Ishikawa (cell line): ENCODE measurements around the gene NR3C2.
A peak's percentile ranks its signal among the peaks of the same experiment; 100 is the strongest.

ENCODE experiments used
- CEBPB ChIP-seq: IDR thresholded peaks from 2 replicates; pipeline ENCODE4 v1.6.1; 2012
- CREB1 ChIP-seq: IDR thresholded peaks from 2 replicates; pipeline ENCODE4 v1.6.1; 2012; ENCODE audit warnings: low read depth
- EGR1 ChIP-seq: IDR thresholded peaks from 2 replicates; pipeline ENCODE4 v1.6.1; 2012
- EP300 ChIP-seq: IDR thresholded peaks from 2 replicates; pipeline ENCODE4 v1.6.1; 2012; ENCODE audit warnings: borderline replicate concordance
- FOXM1 ChIP-seq: IDR thresholded peaks from 2 replicates; pipeline ENCODE4 v1.6.1; 2012; ENCODE audit warnings: low read depth, borderline replicate concordance
- NFIC ChIP-seq: IDR thresholded peaks from 2 replicates; pipeline ENCODE4 v1.6.1; 2012
- RAD21 ChIP-seq: IDR thresholded peaks from 2 replicates; pipeline ENCODE4 v1.6.1; 2012; ENCODE audit warnings: low read depth
- REST ChIP-seq: IDR thresholded peaks from 2 replicates; pipeline ENCODE4 v1.6.1; 2012; ENCODE audit warnings: low read depth, mild to moderate bottlenecking
- TAF1 ChIP-seq: IDR thresholded peaks from 2 replicates; pipeline ENCODE4 v1.6.1; 2012; ENCODE audit warnings: low read depth, mild to moderate bottlenecking
- TCF12 ChIP-seq: IDR thresholded peaks from 2 replicates; pipeline ENCODE4 v1.6.1; 2012; ENCODE audit warnings: low read depth
- TEAD4 ChIP-seq: IDR thresholded peaks from 2 replicates; pipeline ENCODE4 v1.6.1; 2012
- USF1 ChIP-seq: IDR thresholded peaks from 2 replicates; pipeline ENCODE4 v1.6.1; 2012
- YY1 ChIP-seq: IDR thresholded peaks from 2 replicates; pipeline ENCODE4 v1.6.1; 2012; ENCODE audit warnings: low read depth
- ZBTB7A ChIP-seq: IDR thresholded peaks from 2 replicates; pipeline ENCODE4 v1.6.1; 2012; ENCODE audit warnings: low read depth
- TF ChIP-seq, protein P1 (sequence below): IDR thresholded peaks from 2 replicates; pipeline ENCODE4 v1.6.1; 2012

The NR3C2 gene

GRCh38 chr4:148270630-148271029 lies 171.6 kb downstream of the NR3C2 start:
- TF ChIP-seq, protein P1, sequence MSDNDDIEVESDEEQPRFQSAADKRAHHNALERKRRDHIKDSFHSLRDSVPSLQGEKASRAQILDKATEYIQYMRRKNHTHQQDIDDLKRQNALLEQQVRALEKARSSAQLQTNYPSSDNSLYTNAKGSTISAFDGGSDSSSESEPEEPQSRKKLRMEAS, result no peak
- TF ChIP-seq EGR1, result no peak
- no peak for TF ChIP-seq ZBTB7A
- no peak for TF ChIP-seq CREB1
- no peak for TF ChIP-seq USF1
- peak; percentile 16; the same call in 1 of the 2 replicates for TF ChIP-seq RAD21
- peak; percentile 80 for TF ChIP-seq TEAD4
- no peak for TF ChIP-seq REST
- no peak for TF ChIP-seq YY1
- TF ChIP-seq EP300, result peak; percentile 80
- TF ChIP-seq FOXM1, result peak; percentile 69
- peak; percentile 84 for TF ChIP-seq CEBPB
- TF ChIP-seq TCF12, result peak; percentile 70
- peak; percentile 55; the same call in 1 of the 2 replicates for TF ChIP-seq NFIC
- no peak for TF ChIP-seq TAF1

GRCh38 chr4:148268835-148269234 lies 173.4 kb downstream of the NR3C2 start:
- TF ChIP-seq REST, result no peak
- no peak for TF ChIP-seq CREB1
- TF ChIP-seq, protein P1, result no peak
- TF ChIP-seq NFIC, result no peak
- TF ChIP-seq ZBTB7A, result no peak
- TF ChIP-seq CEBPB, result no peak
- TF ChIP-seq TAF1, result no peak
- peak; percentile 54; the same call in 1 of the 2 replicates for TF ChIP-seq TEAD4

DNA sequence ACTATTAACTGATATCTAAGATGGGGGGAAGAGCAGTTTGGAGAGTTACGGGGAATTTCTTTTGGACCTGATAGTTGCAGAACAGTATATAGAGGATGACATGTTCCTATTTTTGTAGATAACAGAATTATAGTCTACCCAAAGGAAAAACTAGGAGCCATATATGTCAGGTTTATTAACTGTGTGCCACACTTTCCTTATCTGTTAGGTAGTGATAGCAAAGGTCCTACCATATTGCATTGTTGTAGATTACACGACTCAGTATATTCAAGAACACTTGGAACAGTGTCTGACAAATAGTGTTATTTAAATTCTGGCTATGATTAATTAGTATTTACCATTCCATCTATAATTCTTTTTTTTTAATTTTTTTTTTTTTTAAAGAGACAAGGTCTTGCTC lies 175.3 kb downstream of the NR3C2 start:
- TF ChIP-seq TEAD4 (no peak), TAF1 (no peak), CEBPB (no peak), REST (no peak)

GRCh38 chr4:148266240-148266639 lies 176.0 kb downstream of the NR3C2 start:
- no peak for TF ChIP-seq TCF12
- TF ChIP-seq REST, result no peak
